Posterior vena cava (tissue), 2 donors: ENCODE data around the gene TMEM94. TPM values are rescaled to one million over a fixed set of nuclear protein-coding genes. Genes with fewer than 3 reads are reported as not detected.
"Not testable (repeated sequence)": the region's sequence is repeated elsewhere in the genome, so short reads cannot be mapped to it uniquely, and the experiment has no call there.

ENCODE experiments used
- DNase-seq: peaks from one replicate; pipeline ENCODE4 v3.0.0-alpha.2; 2020; ENCODE audit warnings: low spot score
- intact Hi-C, 2 donors: fragments of 100-400 bp; cut with DNase I; formaldehyde crosslinking; loops; one replicate each; pipeline versions ENCODE4 v1.14.1 to v1.14.2; 2022 to 2023
- total RNA-seq, 2 donors: library from RNA; stranded (reverse); fragmentation: NEBNext Ultra II Directional; extraction: Animal tissue kit (Norgen Biotek cat#: 25700); gene quantifications; one replicate each; pipeline ENCODE4 v1.2.1, GENCODE V29; 2021
- donor health status: DM: yes; HTN: yes; CAD: no.
- donor health status: DM: yes; HTN: yes; CAD: no.

TMEM94 gene
- total RNA-seq, 2 donors from 2014 or later = 53.8 to 64.3 TPM

GRCh38 chr17:75440738-75441448, 15.5 kb upstream of the TMEM94 start:
- peak; percentile 43 for DNase-seq
- intact Hi-C loops = no loop called here

- DNase-seq = peak; percentile 35
- intact Hi-C loops = no loop called here
Measured at GRCh38 chr17:75442168-75443103, 14.0 kb upstream of the TMEM94 start.

- no peak for DNase-seq
- intact Hi-C loops = no loop called here
Measured at GRCh38 chr17:75445296-75445695, 11.1 kb upstream of the TMEM94 start.

- intact Hi-C loops = not testable (repeated sequence)
- DNase-seq = peak; percentile 13
Measured at GRCh38 chr17:75445896-75446295, 10.5 kb upstream of the TMEM94 start.

GRCh38 chr17:75447951-75448856, 8.2 kb upstream of the TMEM94 start:
- peak; percentile 7 for DNase-seq
- intact Hi-C loops = no loop called here

GRCh38 chr17:75450270-75450669, 6.2 kb upstream of the TMEM94 start:
- DNase-seq = no peak
- intact Hi-C loops = no loop called here

- no peak for DNase-seq
- intact Hi-C loops = no loop called here
Measured at GRCh38 chr17:75454193-75454592, 2.2 kb upstream of the TMEM94 start.

- intact Hi-C loops, DNase-seq: not testable (repeated sequence)
Measured at GRCh38 chr17:75454672-75455071, 1.8 kb upstream of the TMEM94 start.

GRCh38 chr17:75456039-75456416, 407 bp upstream of the TMEM94 start:
- no peak for DNase-seq
- intact Hi-C loops = no loop called here

- no peak for DNase-seq
- intact Hi-C loops = no loop called here
Measured at GRCh38 chr17:75457047-75457654, 716 bp downstream of the TMEM94 start.

GRCh38 chr17:75459246-75459589, 2.8 kb downstream of the TMEM94 start:
- intact Hi-C loops = no loop called here

GRCh38 chr17:75459590-75460267, 3.3 kb downstream of the TMEM94 start:
- intact Hi-C loops = no loop called here
- no peak for DNase-seq

More at GRCh38 chr17:75459246-75459589, 2.8 kb downstream of the TMEM94 start:
- no peak for DNase-seq

- intact Hi-C loops = no loop called here
- DNase-seq = no peak
Measured at GRCh38 chr17:75460295-75460694, 3.9 kb downstream of the TMEM94 start.

GRCh38 chr17:75463603-75464002, 7.2 kb downstream of the TMEM94 start:
- intact Hi-C loops = no loop called here
- DNase-seq = no peak

GRCh38 chr17:75465039-75465438, 8.6 kb downstream of the TMEM94 start:
- intact Hi-C loops = no loop called here

GRCh38 chr17:75468291-75468754, 11.9 kb downstream of the TMEM94 start:
- intact Hi-C loops = no loop called here
- DNase-seq = no peak

More at GRCh38 chr17:75465039-75465438, 8.6 kb downstream of the TMEM94 start:
- DNase-seq = no peak

GRCh38 chr17:75468779-75469373, 12.4 kb downstream of the TMEM94 start:
- intact Hi-C loops = no loop called here
- no peak for DNase-seq

GRCh38 chr17:75471207-75471606, 14.8 kb downstream of the TMEM94 start:
- DNase-seq = no peak
- intact Hi-C loops = no loop called here
